ENCODE measurements around the gene DDR1. TPM values are rescaled to one million over a fixed set of nuclear protein-coding genes. Genes with fewer than 3 reads are reported as not detected.
"Not testable (repeated sequence)": the region's sequence is repeated elsewhere in the genome, so short reads cannot be mapped to it uniquely, and the experiment has no call there.

DDR1 gene
- total RNA-seq, 4 donors from 2014 or later, result 9.9 to 77.3 (median 48.7) TPM

- no peak for TF ChIP-seq CTCF (IDR thresholded peaks at IDR 0.05)
- DNase-seq (ENCODE audit: low spot score) (no peak), ATAC-seq (ENCODE audit: low FRiP score) (no peak)
These were observed 30.7 kb downstream of the DDR1 start for GRCh38 chr6:30914854-30915590.

DNA sequence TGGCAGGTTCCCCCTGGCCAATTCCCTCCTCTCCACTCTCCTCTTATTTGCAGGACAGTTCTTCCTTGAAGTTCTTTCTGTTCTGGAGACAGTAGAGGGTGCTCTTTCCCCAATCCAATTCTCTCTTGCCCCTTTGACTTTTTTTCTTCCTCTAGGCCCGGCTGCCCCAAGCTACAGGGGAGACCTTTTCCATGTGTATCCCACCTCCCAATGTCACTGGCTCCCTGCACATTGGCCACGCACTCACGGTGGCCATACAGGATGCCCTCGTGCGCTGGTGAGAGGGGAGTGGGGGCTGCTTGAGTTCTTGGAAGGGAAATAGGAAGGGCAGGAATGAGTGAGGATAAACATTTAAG is 31.2 kb downstream of the DDR1 start:
- peak in 1 of 3 donors; percentile 10 for TF ChIP-seq CTCF (IDR thresholded peaks at IDR 0.05)
- no peak for DNase-seq (ENCODE audit: low spot score)
- ATAC-seq (ENCODE audit: low FRiP score), result no peak

DNA sequence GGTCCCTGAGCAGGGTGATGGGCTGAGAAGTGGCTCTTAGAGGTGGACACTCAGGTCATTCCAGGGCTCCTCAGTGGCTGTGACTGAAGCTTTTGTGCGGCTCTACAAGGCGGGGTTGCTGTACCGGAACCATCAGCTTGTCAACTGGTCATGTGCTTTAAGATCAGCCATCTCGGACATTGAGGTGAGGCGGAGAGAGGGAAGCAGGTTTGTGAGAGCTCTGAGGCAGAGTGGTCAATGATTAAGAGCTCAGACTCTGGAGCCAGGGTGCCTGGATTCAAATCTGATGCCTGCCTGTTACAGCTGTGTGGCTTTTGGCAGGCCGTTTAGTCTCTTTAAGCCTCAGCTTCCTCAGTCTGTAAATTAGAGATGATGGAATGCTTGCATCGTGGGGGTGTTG is 32.7 kb downstream of the DDR1 start:
- TF ChIP-seq CTCF (IDR thresholded peaks at IDR 0.05), result no peak
- ATAC-seq (ENCODE audit: low FRiP score) (no peak), DNase-seq (ENCODE audit: low spot score) (no peak)

DNA sequence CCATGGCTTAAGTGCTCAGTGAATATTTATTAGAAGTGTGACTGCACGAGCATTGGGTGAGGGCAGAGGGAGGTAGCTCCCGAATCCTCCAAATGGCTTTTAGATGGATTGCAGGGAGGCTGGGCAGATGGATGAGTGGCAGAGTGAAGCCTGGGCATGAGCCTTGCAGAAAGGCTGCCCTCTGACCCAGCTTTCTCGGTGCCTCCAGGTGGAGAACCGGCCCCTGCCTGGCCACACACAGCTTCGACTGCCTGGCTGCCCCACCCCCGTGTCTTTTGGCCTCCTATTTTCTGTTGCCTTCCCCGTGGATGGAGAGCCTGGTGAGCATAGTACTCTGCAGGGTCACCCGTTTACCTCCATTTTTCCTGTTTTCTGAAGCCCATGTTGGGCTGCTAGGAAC is 33.2 kb downstream of the DDR1 start:
- TF ChIP-seq CTCF (IDR thresholded peaks at IDR 0.05), result no peak
- ATAC-seq (ENCODE audit: low FRiP score) (no peak), DNase-seq (ENCODE audit: low spot score) (no peak)

GRCh38 chr6:30918670-30919069 is 34.4 kb downstream of the DDR1 start:
- no peak for TF ChIP-seq CTCF (IDR thresholded peaks at IDR 0.05)

GRCh38 chr6:30922447-30922852 is 38.1 kb downstream of the DDR1 start:
- TF ChIP-seq CTCF (IDR thresholded peaks at IDR 0.05), result no peak
- DNase-seq (ENCODE audit: low spot score) (no peak), ATAC-seq (ENCODE audit: low FRiP score) (no peak)

More at GRCh38 chr6:30918670-30919069, 34.4 kb downstream of the DDR1 start:
- DNase-seq (ENCODE audit: low spot score) (no peak), ATAC-seq (ENCODE audit: low FRiP score) (no peak)

DNA sequence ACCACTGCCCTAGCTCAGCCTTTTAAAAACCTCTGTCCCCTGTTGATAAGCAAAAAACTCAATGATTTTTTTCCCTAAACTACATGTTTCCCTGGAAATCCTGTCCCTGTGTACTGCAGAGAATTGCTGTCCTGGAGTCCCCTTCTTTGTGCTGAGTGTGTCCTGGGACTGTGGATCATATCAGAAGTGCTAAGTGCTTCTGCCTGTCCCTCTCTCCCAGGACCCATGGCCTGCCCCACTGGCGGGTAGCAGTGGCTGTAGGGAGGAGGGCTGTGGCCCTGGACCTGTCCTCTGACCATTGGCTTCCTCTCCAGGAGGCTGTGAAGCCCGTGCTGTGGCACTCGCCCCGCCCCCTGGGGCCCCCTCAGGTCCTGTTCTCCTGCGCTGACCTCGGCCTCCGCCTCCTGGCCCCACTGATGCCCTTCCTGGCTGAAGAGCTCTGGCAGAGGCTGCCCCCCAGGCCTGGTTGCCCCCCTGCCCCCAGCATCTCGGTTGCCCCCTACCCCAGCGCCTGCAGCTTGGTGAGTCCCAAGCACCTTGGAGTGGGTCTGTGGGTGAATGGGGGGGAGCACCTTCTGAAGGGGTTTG is 39.8 kb downstream of the DDR1 start:
- ATAC-seq (ENCODE audit: low FRiP score); DNase-seq (ENCODE audit: low spot score): not testable (repeated sequence)
